Activated CD8-positive, alpha-beta memory T cell treated with anti-CD3 and anti-CD28 coated beads for 1 hour (primary cell): ENCODE data around the gene KCNH1.

Experiments used
- DNase-seq, 2 donors: peaks; one replicate each; pipeline ENCODE4 v3.0.0-alpha.2; 2020; ENCODE audit warnings: low read depth in 1 of 2; ENCODE audit errors: extremely low read depth in 1 of 2

The KCNH1 gene

DNA sequence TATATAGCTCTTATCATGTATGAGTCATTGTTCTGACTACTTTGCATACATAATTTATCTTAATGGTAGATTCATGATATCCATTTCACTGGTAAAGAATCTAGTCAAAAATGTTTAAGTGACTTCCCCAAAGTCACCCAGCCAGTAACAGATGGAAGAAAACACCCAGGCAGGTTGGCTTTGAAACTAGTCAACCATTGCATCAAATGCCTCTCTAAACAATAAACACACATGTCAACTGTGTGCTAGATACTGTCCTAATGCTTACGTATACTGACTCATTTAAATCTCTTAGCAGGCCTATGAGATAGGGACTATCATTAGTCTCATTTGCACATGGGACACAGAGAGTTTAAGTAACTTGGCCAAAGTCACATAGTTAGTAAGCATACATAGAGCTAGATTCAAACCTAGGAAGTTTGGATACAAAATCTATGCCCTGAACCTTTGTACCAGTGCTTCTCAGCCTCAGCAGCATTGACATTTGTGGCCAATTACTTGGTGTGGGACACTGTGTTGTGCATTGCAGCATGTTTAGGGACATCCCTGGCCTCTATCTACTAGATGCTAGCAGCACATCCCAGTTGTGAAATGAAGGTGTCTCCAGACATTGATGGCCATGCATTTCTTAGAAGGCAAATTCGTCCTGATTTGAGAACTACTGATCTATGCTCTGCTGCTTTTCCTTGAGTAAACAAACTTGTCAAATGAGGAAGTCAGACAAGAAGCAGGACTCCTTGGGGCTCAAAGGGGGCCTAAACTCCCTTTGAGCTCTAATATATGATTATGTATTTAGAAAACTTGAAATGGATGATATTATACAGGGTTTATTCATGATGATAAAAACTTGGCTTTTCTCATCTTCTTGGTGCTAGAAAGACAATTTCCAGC lies 316.3 kb downstream of the KCNH1 start:
- no peak for DNase-seq

GRCh38 chr1:210815641-210816550 lies 318.1 kb downstream of the KCNH1 start:
- no peak for DNase-seq

GRCh38 chr1:210814382-210815123 lies 319.4 kb downstream of the KCNH1 start:
- DNase-seq, result no peak

DNA sequence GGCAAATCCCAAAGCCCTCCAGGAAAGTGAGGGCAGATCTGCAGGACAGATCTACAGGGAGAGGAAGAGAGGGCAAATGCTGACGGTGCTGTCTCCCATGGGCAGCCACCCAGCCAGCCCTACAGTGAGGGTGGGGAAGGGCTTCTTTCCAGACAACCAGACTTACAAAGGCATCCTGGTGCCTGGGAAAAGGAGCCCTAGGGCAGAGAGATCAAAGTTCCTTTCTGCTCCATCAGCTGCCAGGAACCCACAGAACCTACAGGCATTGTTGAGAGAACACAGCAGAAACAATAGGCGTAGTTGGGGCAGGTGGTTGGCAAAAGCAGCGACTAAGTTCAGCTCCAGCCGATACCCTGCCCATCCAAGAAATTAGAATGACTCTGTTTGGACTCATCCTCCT lies 332.4 kb downstream of the KCNH1 start:
- no peak for DNase-seq

- DNase-seq, result no peak
Observed at GRCh38 chr1:210800756-210801155, 333.2 kb downstream of the KCNH1 start.

- no peak for DNase-seq
Observed at GRCh38 chr1:210800301-210800700, 333.6 kb downstream of the KCNH1 start.

DNA sequence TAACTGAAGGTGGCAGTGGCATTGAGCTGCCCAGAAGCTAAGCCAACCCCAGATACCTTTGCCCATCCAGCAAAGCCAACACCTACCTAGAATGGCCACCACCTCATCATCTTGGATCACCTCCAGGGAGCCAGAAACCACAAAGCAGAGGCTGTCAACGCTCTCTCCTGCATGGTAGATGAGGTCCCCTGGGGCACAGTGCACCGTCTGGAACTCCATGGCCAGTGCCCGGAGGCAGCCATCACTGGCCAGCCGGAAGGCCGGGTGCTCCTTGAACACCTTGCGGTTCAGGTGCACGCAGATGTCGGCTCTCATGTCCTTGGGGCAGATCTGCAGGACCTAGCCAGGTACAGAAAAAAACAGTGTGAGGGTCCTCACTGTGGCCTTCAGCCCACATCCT lies 336.5 kb downstream of the KCNH1 start:
- no peak for DNase-seq

- DNase-seq, result no peak
Observed at GRCh38 chr1:210796421-210796820, 337.5 kb downstream of the KCNH1 start.

GRCh38 chr1:210794445-210794844 lies 339.5 kb downstream of the KCNH1 start:
- no peak for DNase-seq

DNA sequence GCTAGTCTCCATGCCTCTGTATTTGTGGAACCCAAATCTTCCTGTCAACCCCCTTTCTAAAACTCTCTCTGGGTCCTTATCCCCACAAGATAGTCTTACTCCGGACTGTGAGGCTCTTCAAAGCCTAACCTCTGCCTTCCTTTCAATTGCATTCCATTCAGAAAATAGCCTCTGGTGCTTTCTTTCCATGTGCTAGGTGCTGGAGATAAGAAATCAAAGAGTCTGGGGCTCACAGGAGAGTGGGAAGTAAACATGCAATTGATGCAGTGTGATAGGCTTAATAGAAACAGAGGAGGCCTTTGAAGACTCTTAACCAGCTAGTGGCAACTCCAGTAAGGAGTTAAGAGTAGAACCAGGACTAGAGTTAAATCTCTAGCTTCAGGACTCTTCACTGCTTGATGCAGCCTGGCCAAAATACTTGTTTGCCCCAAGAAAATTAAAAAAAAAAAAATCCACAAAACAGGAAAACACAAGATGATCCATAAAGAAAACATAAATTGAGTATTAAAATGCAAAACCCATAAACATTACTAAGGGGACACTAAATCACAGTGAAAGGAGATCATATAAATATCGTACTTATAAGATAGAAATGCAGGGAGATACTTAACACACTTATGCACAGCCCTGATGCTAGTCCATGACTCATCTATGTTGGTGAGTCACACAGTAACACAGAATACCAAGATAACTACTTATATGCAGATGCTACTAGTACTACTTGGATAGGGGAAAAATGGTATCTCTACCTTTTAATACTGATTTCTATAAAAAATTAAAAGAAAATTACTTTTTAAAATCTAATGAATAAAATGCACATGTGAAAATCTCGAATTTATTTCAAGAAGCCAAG lies 341.5 kb downstream of the KCNH1 start:
- no peak for DNase-seq

DNA sequence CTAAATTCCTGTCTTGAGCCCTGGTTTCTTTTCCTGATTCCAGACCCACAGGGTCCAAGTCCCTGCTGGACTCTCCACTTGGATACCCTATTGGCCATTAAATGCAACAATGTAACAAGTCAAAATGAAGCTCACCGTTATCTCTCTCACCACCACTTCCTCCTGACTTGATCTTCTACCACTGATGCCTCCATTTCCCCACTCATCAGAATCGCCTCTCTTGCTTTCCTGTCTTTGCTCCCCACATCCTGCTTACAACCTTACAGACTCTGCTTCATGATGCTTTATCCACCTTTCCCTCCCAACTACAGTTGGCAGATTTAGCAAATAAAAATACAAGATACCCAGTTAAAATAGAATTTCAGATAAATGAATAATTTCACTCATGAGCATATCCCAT lies 343.8 kb downstream of the KCNH1 start:
- no peak for DNase-seq

DNA sequence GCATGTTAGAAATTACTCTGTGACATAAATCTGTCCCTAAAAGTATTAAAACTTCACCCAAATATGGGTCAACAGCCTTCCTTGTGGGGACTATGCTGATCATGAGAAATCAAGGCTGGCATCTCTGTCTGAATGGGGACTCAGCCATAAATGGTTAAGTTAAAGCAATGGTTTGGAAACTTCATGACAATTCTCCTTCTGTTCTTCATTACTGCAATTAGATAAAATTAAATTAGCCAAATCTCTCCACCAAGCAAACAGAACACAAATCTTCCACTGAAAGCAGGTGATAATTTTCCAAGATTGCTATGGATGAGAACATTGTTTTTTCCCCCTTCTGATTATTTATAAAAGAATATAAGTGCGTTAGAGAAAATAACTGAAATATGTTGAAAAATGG lies 346.1 kb downstream of the KCNH1 start:
- DNase-seq, result no peak

DNA sequence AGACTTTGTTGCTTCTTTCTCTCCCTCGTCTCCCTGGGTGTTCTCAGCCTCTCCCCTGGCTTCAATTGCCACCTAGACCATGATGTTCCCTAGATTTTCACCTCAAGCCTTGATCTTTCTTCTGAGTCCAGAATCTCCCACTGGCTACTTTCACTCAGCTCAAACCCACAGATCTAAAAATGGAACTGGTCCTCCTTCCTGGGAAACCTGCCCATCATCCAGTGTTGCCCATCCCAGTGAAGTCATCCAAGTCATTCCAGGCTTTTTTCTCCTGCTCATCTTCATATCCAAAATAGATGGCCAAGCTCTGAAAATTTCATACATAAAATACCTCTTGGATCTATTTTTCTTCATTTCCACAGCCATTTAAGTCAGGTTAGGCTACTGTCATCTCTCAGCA lies 347.4 kb downstream of the KCNH1 start:
- no peak for DNase-seq

DNA sequence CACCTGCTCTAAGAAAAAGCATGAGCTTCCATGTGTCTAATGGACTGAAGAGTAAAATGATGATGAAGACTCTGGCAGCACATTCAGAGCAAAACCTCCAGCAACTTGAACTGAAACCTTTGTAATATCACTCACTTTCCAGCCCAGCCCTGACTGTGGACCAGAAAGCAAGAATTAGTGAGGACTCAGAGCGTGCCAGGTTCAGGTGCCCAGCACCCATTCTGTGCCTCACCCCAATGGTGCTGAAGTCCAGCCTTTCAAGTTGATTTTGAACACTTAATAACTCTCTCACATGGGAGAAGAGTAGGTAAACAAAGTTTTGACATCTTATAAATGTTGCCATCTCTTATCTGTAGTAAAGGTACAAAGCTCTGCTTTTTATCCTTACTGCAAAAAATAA lies 350.0 kb downstream of the KCNH1 start:
- no peak for DNase-seq

DNA sequence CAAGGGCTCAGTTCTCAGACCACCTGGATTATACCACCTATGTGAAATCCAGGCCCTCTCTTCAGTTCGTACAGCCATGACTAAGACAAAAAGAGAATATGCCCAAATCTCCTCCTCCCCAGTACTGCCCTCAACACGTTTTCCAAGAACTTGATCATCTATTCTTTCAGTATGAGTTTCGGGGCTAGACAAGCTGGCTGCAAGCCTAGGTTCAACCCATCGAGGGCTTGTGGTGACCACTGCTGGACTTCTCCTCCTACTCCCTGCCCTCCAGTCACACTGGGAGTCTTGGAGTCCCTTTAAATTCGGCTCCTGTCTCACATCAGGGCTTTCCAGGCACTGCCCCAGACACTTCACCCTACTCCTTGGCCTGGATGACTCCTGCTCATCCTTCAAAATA lies 352.3 kb downstream of the KCNH1 start:
- DNase-seq, result no peak

- no peak for DNase-seq
Observed at GRCh38 chr1:210779269-210779668, 354.7 kb downstream of the KCNH1 start.

- DNase-seq, result no peak
Observed at GRCh38 chr1:210777914-210778313, 356.0 kb downstream of the KCNH1 start.

- no peak for DNase-seq
Observed at GRCh38 chr1:210776712-210777111, 357.2 kb downstream of the KCNH1 start.

- no peak for DNase-seq
Observed at GRCh38 chr1:210775289-210775688, 358.7 kb downstream of the KCNH1 start.

DNA sequence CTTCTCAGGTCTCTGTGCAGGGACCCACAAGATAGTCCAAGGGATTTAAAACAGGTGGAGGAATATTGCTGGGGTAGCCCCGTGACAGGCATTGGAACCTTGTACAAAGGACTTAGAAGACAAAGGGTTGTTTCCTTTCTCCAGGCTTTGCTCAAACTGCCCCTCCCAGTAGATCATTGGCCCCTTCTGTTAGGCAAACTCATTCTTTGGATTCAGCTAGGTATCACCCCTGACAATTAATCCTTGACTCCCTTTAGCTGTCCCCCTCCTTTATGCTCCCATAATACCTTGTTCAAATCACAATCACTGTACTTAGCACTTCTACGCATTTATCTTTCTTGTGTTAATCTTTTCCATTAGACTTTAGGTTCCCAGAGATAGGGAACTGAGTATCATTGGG lies 360.5 kb downstream of the KCNH1 start:
- no peak for DNase-seq
